Stimulated activated naive B cell treated with anti-CD40 and anti-IgM and Interleukin-4, amounts not matched to agents 10 μg/mL and 1 μg/mL and 100 μg/mL, for 72 hours (primary cell): ENCODE measurements around the gene PDLIM4.

Experiments used
- ATAC-seq, 2 donors: fragments of 150-1000 bp; cut with Tn5 transposase; replicated peaks; 2 replicates each; pipeline ENCODE4 v1.10.0; 2021; ENCODE audit warnings: moderate library complexity in 1 of 2
- DNase-seq: peaks from one replicate; pipeline ENCODE4 v3.0.0; 2021
- H3K27ac Mint-ChIP-seq: one replicate; pipeline ENCODE4 v1.8.0; 2022; ENCODE audit warnings: mild to moderate bottlenecking, mixed read lengths
- H3K27me3 Mint-ChIP-seq, 2 donors: one replicate each; pipeline ENCODE4 v1.8.0; 2022; ENCODE audit warnings: mixed read lengths in 2 of 2
- H3K36me3 Mint-ChIP-seq, 2 donors: one replicate each; pipeline ENCODE4 v1.8.0; 2022; ENCODE audit warnings: mixed read lengths in 2 of 2, mild to moderate bottlenecking in 1 of 2
- H3K4me1 Mint-ChIP-seq, 2 donors: one replicate each; pipeline ENCODE4 v1.8.0; 2022; ENCODE audit warnings: mixed read lengths in 2 of 2, mild to moderate bottlenecking in 1 of 2
- H3K4me3 Mint-ChIP-seq, 2 donors: one replicate each; pipeline ENCODE4 v1.8.0; 2022; ENCODE audit warnings: mild to moderate bottlenecking in 2 of 2, mixed read lengths in 2 of 2, moderate library complexity in 1 of 2
- H3K9me3 Mint-ChIP-seq, 2 donors: one replicate each; pipeline ENCODE4 v1.8.0; 2022; ENCODE audit warnings: mixed read lengths in 2 of 2, mild to moderate bottlenecking in 1 of 2

PDLIM4 gene

GRCh38 chr5:132233081-132233480, 24.4 kb upstream of the PDLIM4 start:
- no peak for ATAC-seq
- DNase-seq = no peak
- Mint-ChIP-seq H3K9me3 (no peaks in the 10 kb centered on the region), H3K27me3 (peaks cover 12 to 13% of the 10 kb centered on the region in 2 donors), H3K4me1 (peaks cover 13 to 22% of the 10 kb centered on the region in 2 donors), H3K36me3 (no peaks in the 10 kb centered on the region), H3K4me3 (no peak overlapping the region), H3K27ac (no peak overlapping the region)

- Mint-ChIP-seq H3K27ac (no peak overlapping the region), H3K4me3 (no peak overlapping the region), H3K36me3 (no peaks in the 10 kb centered on the region), H3K4me1 (peaks cover 11 to 21% of the 10 kb centered on the region in 2 donors), H3K9me3 (no peaks in the 10 kb centered on the region), H3K27me3 (peaks cover 10 to 11% of the 10 kb centered on the region in 2 donors)
- ATAC-seq = no peak
- no peak for DNase-seq
These were observed 23.4 kb upstream of the PDLIM4 start for GRCh38 chr5:132233811-132234683.

- Mint-ChIP-seq H3K4me3 (no peak overlapping the region), H3K9me3 (no peaks in the 10 kb centered on the region), H3K4me1 (peaks cover 5 to 15% of the 10 kb centered on the region in 2 donors), H3K36me3 (no peaks in the 10 kb centered on the region), H3K27ac (no peak overlapping the region), H3K27me3 (peaks cover 3 to 6% of the 10 kb centered on the region in 2 donors)
- ATAC-seq (no peak), DNase-seq (no peak)
These were observed 22.8 kb upstream of the PDLIM4 start for GRCh38 chr5:132234684-132235062.

- no peaks in the 10 kb centered on the region for H3K9me3 Mint-ChIP-seq
These were observed 22.2 kb upstream of the PDLIM4 start for GRCh38 chr5:132235340-132235739.

GRCh38 chr5:132237141-132237540, 20.4 kb upstream of the PDLIM4 start:
- Mint-ChIP-seq H3K4me1 (peaks cover 0 to 6% of the 10 kb centered on the region in 2 donors), H3K4me3 (no peak overlapping the region), H3K27ac (no peak overlapping the region), H3K27me3 (peaks cover 0 to 6% of the 10 kb centered on the region in 2 donors), H3K9me3 (no peaks in the 10 kb centered on the region), H3K36me3 (peaks cover 0 to 3% of the 10 kb centered on the region in 2 donors)
- ATAC-seq (no peak), DNase-seq (no peak)

More at GRCh38 chr5:132235340-132235739, 22.2 kb upstream of the PDLIM4 start:
- DNase-seq (no peak), ATAC-seq (no peak)
- Mint-ChIP-seq H3K27ac (no peak overlapping the region), H3K27me3 (peaks cover 0 to 6% of the 10 kb centered on the region in 2 donors), H3K4me1 (peaks cover 0 to 11% of the 10 kb centered on the region in 2 donors), H3K36me3 (no peaks in the 10 kb centered on the region), H3K4me3 (no peak overlapping the region)

GRCh38 chr5:132237670-132238069, 19.8 kb upstream of the PDLIM4 start:
- peaks cover 0 to 3% of the 10 kb centered on the region in 2 donors for H3K36me3 Mint-ChIP-seq
- no peak for DNase-seq
- H3K27me3 Mint-ChIP-seq = peaks cover 0 to 2% of the 10 kb centered on the region in 2 donors
- H3K27ac Mint-ChIP-seq = no peak overlapping the region
- no peak for ATAC-seq
- no peak overlapping the region for H3K4me3 Mint-ChIP-seq
- peaks cover 0 to 4% of the 10 kb centered on the region in 2 donors for H3K4me1 Mint-ChIP-seq
- no peaks in the 10 kb centered on the region for H3K9me3 Mint-ChIP-seq

- ATAC-seq (peak; percentile 90 to 95), DNase-seq (peak; percentile 72)
- peaks cover 0 to 6% of the 10 kb centered on the region in 2 donors for H3K27me3 Mint-ChIP-seq
- peaks cover 0 to 4% of the 10 kb centered on the region in 2 donors for H3K4me1 Mint-ChIP-seq
- peaks cover under 1 to 2% of the 10 kb centered on the region in 2 donors for H3K9me3 Mint-ChIP-seq
- H3K36me3 Mint-ChIP-seq = peaks cover 3 to 5% of the 10 kb centered on the region in 2 donors
- no peak overlapping the region for H3K27ac Mint-ChIP-seq
- no peak overlapping the region for H3K4me3 Mint-ChIP-seq
These were observed 19.2 kb upstream of the PDLIM4 start for GRCh38 chr5:132238169-132238744.

GRCh38 chr5:132238901-132239500, 18.5 kb upstream of the PDLIM4 start:
- H3K9me3 Mint-ChIP-seq = peaks cover 5% of the 10 kb centered on the region in 2 donors
- peaks cover 0 to 9% of the 10 kb centered on the region in 2 donors for H3K27me3 Mint-ChIP-seq
- peaks cover 8 to 9% of the 10 kb centered on the region in 2 donors for H3K36me3 Mint-ChIP-seq
- no peak overlapping the region for H3K4me3 Mint-ChIP-seq
- peaks cover 0 to 6% of the 10 kb centered on the region in 2 donors for H3K4me1 Mint-ChIP-seq
- ATAC-seq (no peak), DNase-seq (no peak)
- no peak overlapping the region for H3K27ac Mint-ChIP-seq

- ATAC-seq = no peak
- H3K4me3 Mint-ChIP-seq = no peak overlapping the region
- peaks cover 0 to 6% of the 10 kb centered on the region in 2 donors for H3K4me1 Mint-ChIP-seq
- peaks cover 9 to 15% of the 10 kb centered on the region in 2 donors for H3K36me3 Mint-ChIP-seq
- peaks cover 0 to 9% of the 10 kb centered on the region in 2 donors for H3K27me3 Mint-ChIP-seq
- peaks cover 8 to 11% of the 10 kb centered on the region in 2 donors for H3K9me3 Mint-ChIP-seq
- no peak for DNase-seq
- H3K27ac Mint-ChIP-seq = no peak overlapping the region
These were observed 17.7 kb upstream of the PDLIM4 start for GRCh38 chr5:132239776-132240175.

GRCh38 chr5:132243366-132243977, 14.0 kb upstream of the PDLIM4 start:
- peaks cover 0 to 9% of the 10 kb centered on the region in 2 donors for H3K27me3 Mint-ChIP-seq
- peaks cover 19 to 30% of the 10 kb centered on the region in 2 donors for H3K9me3 Mint-ChIP-seq
- H3K36me3 Mint-ChIP-seq = peaks cover 11 to 19% of the 10 kb centered on the region in 2 donors
- no peak overlapping the region for H3K4me3 Mint-ChIP-seq
- DNase-seq (no peak), ATAC-seq (no peak)
- H3K4me1 Mint-ChIP-seq = peaks cover 0 to 2% of the 10 kb centered on the region in 2 donors
- H3K27ac Mint-ChIP-seq = peak overlapping the region; percentile 48

- Mint-ChIP-seq H3K36me3 (peaks cover 11 to 19% of the 10 kb centered on the region in 2 donors), H3K4me3 (no peak overlapping the region), H3K4me1 (peaks cover 0 to 2% of the 10 kb centered on the region in 2 donors), H3K27me3 (peaks cover 0 to 10% of the 10 kb centered on the region in 2 donors), H3K27ac (peak overlapping the region; percentile 10), H3K9me3 (peaks cover 19 to 30% of the 10 kb centered on the region in 2 donors)
- no peak for ATAC-seq
- no peak for DNase-seq
These were observed 11.9 kb upstream of the PDLIM4 start for GRCh38 chr5:132245593-132245992.

- DNase-seq = no peak
- Mint-ChIP-seq H3K4me1 (peaks cover 0 to 2% of the 10 kb centered on the region in 2 donors), H3K27ac (no peak overlapping the region), H3K4me3 (no peak overlapping the region), H3K9me3 (peaks cover 19 to 30% of the 10 kb centered on the region in 2 donors), H3K27me3 (peaks cover 0 to 13% of the 10 kb centered on the region in 2 donors), H3K36me3 (peaks cover 11 to 19% of the 10 kb centered on the region in 2 donors)
- no peak for ATAC-seq
These were observed 10.7 kb upstream of the PDLIM4 start for GRCh38 chr5:132246806-132247205.

GRCh38 chr5:132250547-132250946, 6.9 kb upstream of the PDLIM4 start:
- H3K4me3 Mint-ChIP-seq = no peak overlapping the region
- no peaks in the 10 kb centered on the region for H3K36me3 Mint-ChIP-seq
- H3K4me1 Mint-ChIP-seq = no peaks in the 10 kb centered on the region
- peaks cover 3 to 16% of the 10 kb centered on the region in 2 donors for H3K27me3 Mint-ChIP-seq
- no peak for ATAC-seq
- peaks cover 6 to 14% of the 10 kb centered on the region in 2 donors for H3K9me3 Mint-ChIP-seq
- no peak for DNase-seq
- H3K27ac Mint-ChIP-seq = no peak overlapping the region

GRCh38 chr5:132251220-132251725, 6.2 kb upstream of the PDLIM4 start:
- no peak overlapping the region for H3K27ac Mint-ChIP-seq
- peaks cover 2 to 9% of the 10 kb centered on the region in 2 donors for H3K9me3 Mint-ChIP-seq
- no peak overlapping the region for H3K4me3 Mint-ChIP-seq
- ATAC-seq (no peak), DNase-seq (no peak)
- H3K4me1 Mint-ChIP-seq = no peaks in the 10 kb centered on the region
- H3K36me3 Mint-ChIP-seq = no peaks in the 10 kb centered on the region
- peaks cover 8 to 22% of the 10 kb centered on the region in 2 donors for H3K27me3 Mint-ChIP-seq
